Esophagus muscularis mucosa (tissue), 3 donors: ENCODE data around the gene SHC1.

Experiments used
- POLR2A ChIP-seq: fragments of 450-650 bp; IDR thresholded peaks from one replicate; pipeline ENCODE4 v1.6.1; 2017; ENCODE audit warnings: antibody characterized with exemption, moderate library complexity, mild to moderate bottlenecking, low read depth
- TF ChIP-seq, protein P1 (sequence below), 3 experiments: fragments of 200-600 bp in 2 of 3; fragments of 450-650 bp in 1 of 3; sonication (generic) in 2 of 3; IDR thresholded peaks; one replicate each; pipeline ENCODE4 v1.5.1; 2017 to 2019; ENCODE audit warnings: antibody characterized with exemption in 3 of 3, mild to moderate bottlenecking in 2 of 3, moderate library complexity in 1 of 3

DNA sequence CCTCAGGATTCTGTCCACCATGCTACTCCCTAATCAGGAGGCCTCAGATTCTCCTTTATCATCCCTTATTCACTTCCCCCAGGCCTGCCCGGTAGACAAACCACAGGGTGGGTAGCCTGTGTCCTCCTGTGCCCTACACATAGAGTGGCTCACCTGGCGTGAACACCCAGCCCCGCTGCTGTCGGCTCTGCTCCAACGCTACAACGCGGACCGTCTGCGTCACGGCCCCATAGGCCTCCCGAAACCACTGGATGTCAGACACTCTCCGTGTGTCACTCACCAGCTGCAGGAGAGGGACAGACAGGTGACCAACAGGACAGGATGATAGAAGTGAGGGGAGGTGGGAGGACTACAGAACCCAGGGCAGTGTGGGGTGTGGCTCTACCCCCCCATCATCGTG, 44.3 kb downstream of the SHC1 start:
- TF ChIP-seq, protein P1, sequence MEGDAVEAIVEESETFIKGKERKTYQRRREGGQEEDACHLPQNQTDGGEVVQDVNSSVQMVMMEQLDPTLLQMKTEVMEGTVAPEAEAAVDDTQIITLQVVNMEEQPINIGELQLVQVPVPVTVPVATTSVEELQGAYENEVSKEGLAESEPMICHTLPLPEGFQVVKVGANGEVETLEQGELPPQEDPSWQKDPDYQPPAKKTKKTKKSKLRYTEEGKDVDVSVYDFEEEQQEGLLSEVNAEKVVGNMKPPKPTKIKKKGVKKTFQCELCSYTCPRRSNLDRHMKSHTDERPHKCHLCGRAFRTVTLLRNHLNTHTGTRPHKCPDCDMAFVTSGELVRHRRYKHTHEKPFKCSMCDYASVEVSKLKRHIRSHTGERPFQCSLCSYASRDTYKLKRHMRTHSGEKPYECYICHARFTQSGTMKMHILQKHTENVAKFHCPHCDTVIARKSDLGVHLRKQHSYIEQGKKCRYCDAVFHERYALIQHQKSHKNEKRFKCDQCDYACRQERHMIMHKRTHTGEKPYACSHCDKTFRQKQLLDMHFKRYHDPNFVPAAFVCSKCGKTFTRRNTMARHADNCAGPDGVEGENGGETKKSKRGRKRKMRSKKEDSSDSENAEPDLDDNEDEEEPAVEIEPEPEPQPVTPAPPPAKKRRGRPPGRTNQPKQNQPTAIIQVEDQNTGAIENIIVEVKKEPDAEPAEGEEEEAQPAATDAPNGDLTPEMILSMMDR (IDR thresholded peaks at IDR 0.05), result no peak
- no peak for TF ChIP-seq POLR2A
